ENCODE data around the gene KLLN. TPM values are rescaled to one million over a fixed set of nuclear protein-coding genes. Genes with fewer than 3 reads are reported as not detected.
"Not testable (repeated sequence)": the region's sequence is repeated elsewhere in the genome, so short reads cannot be mapped to it uniquely, and the experiment has no call there.

KLLN gene
- total and polyA plus RNA-seq, 12 donors: 0.15 to 0.69 (median 0.39) TPM

GRCh38 chr10:87872828-87873227 lies 9.5 kb upstream of the KLLN start:
- Histone ChIP-seq H3K4me1 (peaks cover 3 to 100% (median 92%) of the 10 kb centered on the region in 9 donors), H3K27ac (no peak overlapping the region), H3K27me3 (no peaks in the 10 kb centered on the region), H3K9me3 (no peaks in the 10 kb centered on the region), H3K36me3 (peaks cover 0 to 21% (median under 1%) of the 10 kb centered on the region in 9 donors), H3K4me3 (no peak overlapping the region)
- no peak for DNase-seq
- 94 to 97% methylated on average over 6 of the region's 6 CpGs for WGBS, 2 donors
- TF ChIP-seq CTCF (IDR thresholded peaks at IDR 0.05): no peak
- peak in 1 of 8 donors; percentile 16 for ATAC-seq
- intact Hi-C loops (cut with DNase I): no loop called here

GRCh38 chr10:87869773-87870551 lies 6.6 kb upstream of the KLLN start:
- 64 to 68% methylated on average over 3 of the region's 3 CpGs for WGBS, 2 donors
- intact Hi-C loops (cut with DNase I): loop anchor here in 7 of 10 donors (5.0 to 10.0 kb wide), 7 partner anchors 57 to 375 kb away; no protein-coding TSS in a partner anchor

GRCh38 chr10:87869139-87869538 lies 5.8 kb upstream of the KLLN start:
- WGBS, 2 donors: 78 to 88% methylated on average over 9 of the region's 9 CpGs
- H3K4me3 ChIP-seq: peak overlapping the region in 8 of 10 donors; percentile 77 to 90 (median 84)
- H3K27ac ChIP-seq: peak overlapping the region in 5 of 10 donors; percentile 5 to 99 (median 97)
- intact Hi-C loops (cut with DNase I): loop anchor here in 7 of 10 donors (5.0 to 10.0 kb wide), 7 partner anchors 58 to 376 kb away; no protein-coding TSS in a partner anchor
- H3K9me3 ChIP-seq, H3K27me3 ChIP-seq, DNase-seq, ATAC-seq: not testable (repeated sequence)
- H3K4me1 ChIP-seq: peaks cover 0 to 70% (median 55%) of the 10 kb centered on the region in 9 donors
- peaks cover 0 to 18% (median 0%) of the 10 kb centered on the region in 9 donors for H3K36me3 ChIP-seq

More at GRCh38 chr10:87869773-87870551, 6.6 kb upstream of the KLLN start:
- H3K9me3 ChIP-seq: no peaks in the 10 kb centered on the region
- H3K27ac ChIP-seq: peak overlapping the region in 3 of 10 donors; percentile 5 to 27 (median 11)
- ATAC-seq (no peak), DNase-seq (no peak)
- no peak for TF ChIP-seq CTCF (IDR thresholded peaks at IDR 0.05)
- H3K4me1 ChIP-seq: peaks cover 0 to 78% (median 64%) of the 10 kb centered on the region in 9 donors
- H3K4me3 ChIP-seq: peak overlapping the region in 7 of 10 donors; percentile 9 to 90 (median 85)
- H3K27me3 ChIP-seq: no peaks in the 10 kb centered on the region
- H3K36me3 ChIP-seq: peaks cover 0 to 18% (median 0%) of the 10 kb centered on the region in 9 donors

- ATAC-seq (no peak), DNase-seq (no peak)
- WGBS, 2 donors: 20 to 35% methylated on average over 1 of the region's 1 CpG
- peaks cover 0 to 17% (median 0%) of the 10 kb centered on the region in 9 donors for H3K36me3 ChIP-seq
- no peak for TF ChIP-seq CTCF (IDR thresholded peaks at IDR 0.05)
- peak overlapping the region in 9 of 10 donors; percentile 77 to 90 (median 85) for H3K4me3 ChIP-seq
- H3K9me3 ChIP-seq: no peaks in the 10 kb centered on the region
- peak overlapping the region in 8 of 10 donors; percentile 11 to 99 (median 98) for H3K27ac ChIP-seq
- intact Hi-C loops (cut with DNase I): loop anchor here in 7 of 10 donors (5.0 to 10.0 kb wide), 7 partner anchors 59 to 377 kb away; no protein-coding TSS in a partner anchor
- peaks cover 0 to 62% (median 47%) of the 10 kb centered on the region in 9 donors for H3K4me1 ChIP-seq
- no peaks in the 10 kb centered on the region for H3K27me3 ChIP-seq
Observed at GRCh38 chr10:87868277-87868676, 4.9 kb upstream of the KLLN start.

Data from heart right ventricle (tissue), 16 donors.